Endothelial cell of umbilical vein (primary cell): Measurements from ENCODE around the gene ALPL.

ENCODE experiments used
- EZH2 ChIP-seq: IDR thresholded peaks from 2 replicates; pipeline ENCODE4 v1.6.1; 2012; ENCODE audit warnings: borderline replicate concordance, low read depth, mild to moderate bottlenecking, moderate library complexity, low read length, inconsistent platforms; ENCODE audit not compliant: severe bottlenecking
- MAX ChIP-seq: IDR thresholded peaks from 2 replicates; pipeline ENCODE4 v1.6.1; 2011; ENCODE audit not compliant: insufficient read depth, insufficient read length

GRCh38 chr1:21496063-21496462 lies 13.2 kb upstream of the ALPL start:
- TF ChIP-seq EZH2: no peak
- no peak for TF ChIP-seq MAX
